Activated CD8-positive, alpha-beta T cell treated with anti-CD3 and anti-CD28 coated beads for 36 hours (primary cell): ENCODE measurements around the gene MDK. TPM values are rescaled to one million over a fixed set of nuclear protein-coding genes. Genes with fewer than 3 reads are reported as not detected.
A peak's percentile ranks its signal among the peaks of the same experiment; 100 is the strongest.
"Not testable (repeated sequence)": the region's sequence is repeated elsewhere in the genome, so short reads cannot be mapped to it uniquely, and the experiment has no call there.

Source experiments
- ATAC-seq: fragments of 200-7000 bp; cut with Tn5 transposase; one replicate; pipeline ENCODE4 v1.10.0; 2021; ENCODE audit warnings: mild to moderate bottlenecking, moderate library complexity
- CTCF ChIA-PET: fragments of 350-600 bp; sonication (Branson Sonifier 250); formaldehyde crosslinking; loops from one replicate; lab custom pipeline; 2021; ENCODE audit warnings: antibody characterized with exemption; lab: Charles Lee
- POLR2A ChIA-PET: fragments of 350-600 bp; sonication (Branson Sonifier 250); formaldehyde crosslinking; loops from one replicate; lab custom pipeline; 2021; ENCODE audit warnings: antibody characterized with exemption; lab: Charles Lee
- DNase-seq: peaks from one replicate; pipeline ENCODE4 v3.0.0-alpha.2; 2020
- H3K27ac Mint-ChIP-seq: one replicate; pipeline ENCODE4 v1.8.0; 2021; ENCODE audit warnings: mild to moderate bottlenecking, mixed read lengths
- H3K27me3 Mint-ChIP-seq: one replicate; pipeline ENCODE4 v1.8.0; 2021; ENCODE audit warnings: mixed read lengths
- H3K36me3 Mint-ChIP-seq: one replicate; pipeline ENCODE4 v1.8.0; 2021; ENCODE audit warnings: low read depth, mixed read lengths
- H3K4me1 Mint-ChIP-seq: one replicate; pipeline ENCODE4 v1.8.0; 2021; ENCODE audit warnings: low read depth, mixed read lengths
- H3K4me3 Mint-ChIP-seq: one replicate; pipeline ENCODE4 v1.8.0; 2021; ENCODE audit warnings: mild to moderate bottlenecking, moderate library complexity, mixed read lengths
- H3K9me3 Mint-ChIP-seq: one replicate; pipeline ENCODE4 v1.8.0; 2021; ENCODE audit warnings: mixed read lengths
- intact Hi-C: fragments of 100-400 bp; cut with micrococcal nuclease; formaldehyde crosslinking; loops from one replicate; pipeline ENCODE4 v1.10.0; 2022
- total RNA-seq, 2 experiments: library from RNA; stranded (reverse); gene quantifications; one replicate each; pipeline ENCODE4 v1.2.3, GENCODE V29; 2021
- TF ChIP-seq, protein P1 (sequence below): fragments of 200-600 bp; IDR thresholded peaks from one replicate; pipeline ENCODE4 v1.8.0; 2022; ENCODE audit warnings: antibody characterized with exemption, mild to moderate bottlenecking

MDK gene
- total RNA-seq, 2 experiments from 2014 or later: 4.2 to 4.9 TPM

DNA sequence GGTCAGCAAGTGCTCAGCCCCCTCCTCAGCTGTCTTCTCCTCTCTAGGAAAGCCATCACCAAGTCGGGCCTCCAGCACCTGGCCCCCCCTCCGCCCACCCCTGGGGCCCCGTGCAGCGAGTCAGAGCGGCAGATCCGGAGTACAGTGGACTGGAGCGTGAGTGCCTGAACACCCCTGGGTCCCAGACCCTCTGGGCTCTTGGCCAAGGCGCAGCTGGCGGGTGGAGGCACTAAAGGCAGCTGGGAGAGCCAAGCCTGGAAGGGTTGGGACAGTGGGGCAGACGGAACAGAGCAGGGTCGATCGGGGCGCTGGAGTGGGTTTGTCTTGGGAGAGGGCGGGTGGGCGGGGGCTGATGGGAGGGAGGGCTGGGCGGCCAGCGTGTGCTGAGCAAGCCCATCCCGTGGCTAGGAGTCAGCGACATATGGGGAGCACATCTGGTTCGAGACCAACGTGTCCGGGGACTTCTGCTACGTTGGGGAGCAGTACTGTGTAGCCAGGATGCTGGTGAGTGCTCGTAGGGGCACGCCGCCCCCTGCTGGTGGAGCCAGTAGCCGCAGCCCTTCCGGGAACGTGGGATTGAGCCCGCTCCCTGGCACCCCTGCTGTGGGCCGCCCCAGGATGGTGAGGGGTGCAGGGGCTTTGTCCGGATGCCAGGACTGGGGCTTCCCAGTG is 14.1 kb upstream of the MDK start:
- Mint-ChIP-seq H3K27me3 (no peaks in the 10 kb centered on the region), H3K36me3 (peaks cover 17% of the 10 kb centered on the region), H3K27ac (peak overlapping the region; percentile 88), H3K9me3 (no peaks in the 10 kb centered on the region), H3K4me1 (peaks cover 40% of the 10 kb centered on the region), H3K4me3 (peak overlapping the region; percentile 42)
- ChIA-PET POLR2A (interaction anchor here (0.7 to 10.2 kb wide), 6 partner anchors 9 to 28 kb away, joined by 3 to 135 read pairs (median 4); partner anchors contain the start of genes DGKZ and MDK), CTCF (interaction anchor here (0.8 to 17.8 kb wide), 11 partner anchors 16 to 128 kb away, joined by 3 to 480 read pairs (median 5); partner anchors contain the start of gene DGKZ)
- DNase-seq (peak; percentile 88), ATAC-seq (peak; percentile 89)
- TF ChIP-seq, protein P1, sequence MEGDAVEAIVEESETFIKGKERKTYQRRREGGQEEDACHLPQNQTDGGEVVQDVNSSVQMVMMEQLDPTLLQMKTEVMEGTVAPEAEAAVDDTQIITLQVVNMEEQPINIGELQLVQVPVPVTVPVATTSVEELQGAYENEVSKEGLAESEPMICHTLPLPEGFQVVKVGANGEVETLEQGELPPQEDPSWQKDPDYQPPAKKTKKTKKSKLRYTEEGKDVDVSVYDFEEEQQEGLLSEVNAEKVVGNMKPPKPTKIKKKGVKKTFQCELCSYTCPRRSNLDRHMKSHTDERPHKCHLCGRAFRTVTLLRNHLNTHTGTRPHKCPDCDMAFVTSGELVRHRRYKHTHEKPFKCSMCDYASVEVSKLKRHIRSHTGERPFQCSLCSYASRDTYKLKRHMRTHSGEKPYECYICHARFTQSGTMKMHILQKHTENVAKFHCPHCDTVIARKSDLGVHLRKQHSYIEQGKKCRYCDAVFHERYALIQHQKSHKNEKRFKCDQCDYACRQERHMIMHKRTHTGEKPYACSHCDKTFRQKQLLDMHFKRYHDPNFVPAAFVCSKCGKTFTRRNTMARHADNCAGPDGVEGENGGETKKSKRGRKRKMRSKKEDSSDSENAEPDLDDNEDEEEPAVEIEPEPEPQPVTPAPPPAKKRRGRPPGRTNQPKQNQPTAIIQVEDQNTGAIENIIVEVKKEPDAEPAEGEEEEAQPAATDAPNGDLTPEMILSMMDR: peak; percentile 96
- intact Hi-C loops: no loop called here

- CTCF ChIA-PET: interaction anchor here (0.8 to 17.8 kb wide), 13 partner anchors 10 to 303 kb away, joined by 3 to 480 read pairs (median 5); partner anchors contain the start of gene DGKZ
- ATAC-seq (no peak), DNase-seq (no peak)
- Mint-ChIP-seq H3K27ac (peak overlapping the region; percentile 67), H3K4me1 (peaks cover 35% of the 10 kb centered on the region), H3K36me3 (peaks cover 17% of the 10 kb centered on the region), H3K4me3 (no peak overlapping the region), H3K9me3 (no peaks in the 10 kb centered on the region), H3K27me3 (no peaks in the 10 kb centered on the region)
- TF ChIP-seq, protein P1: peak; percentile 43
- POLR2A ChIA-PET: interaction anchor here (0.7 to 10.2 kb wide), 6 partner anchors 9 to 28 kb away, joined by 3 to 135 read pairs (median 3); partner anchors contain the start of genes DGKZ and MDK
- intact Hi-C loops: loop anchor here (2.0 kb wide), 1 partner anchor 15 kb away; no protein-coding TSS in a partner anchor
Measured at GRCh38 chr11:46367916-46368267, 13.6 kb upstream of the MDK start.

DNA sequence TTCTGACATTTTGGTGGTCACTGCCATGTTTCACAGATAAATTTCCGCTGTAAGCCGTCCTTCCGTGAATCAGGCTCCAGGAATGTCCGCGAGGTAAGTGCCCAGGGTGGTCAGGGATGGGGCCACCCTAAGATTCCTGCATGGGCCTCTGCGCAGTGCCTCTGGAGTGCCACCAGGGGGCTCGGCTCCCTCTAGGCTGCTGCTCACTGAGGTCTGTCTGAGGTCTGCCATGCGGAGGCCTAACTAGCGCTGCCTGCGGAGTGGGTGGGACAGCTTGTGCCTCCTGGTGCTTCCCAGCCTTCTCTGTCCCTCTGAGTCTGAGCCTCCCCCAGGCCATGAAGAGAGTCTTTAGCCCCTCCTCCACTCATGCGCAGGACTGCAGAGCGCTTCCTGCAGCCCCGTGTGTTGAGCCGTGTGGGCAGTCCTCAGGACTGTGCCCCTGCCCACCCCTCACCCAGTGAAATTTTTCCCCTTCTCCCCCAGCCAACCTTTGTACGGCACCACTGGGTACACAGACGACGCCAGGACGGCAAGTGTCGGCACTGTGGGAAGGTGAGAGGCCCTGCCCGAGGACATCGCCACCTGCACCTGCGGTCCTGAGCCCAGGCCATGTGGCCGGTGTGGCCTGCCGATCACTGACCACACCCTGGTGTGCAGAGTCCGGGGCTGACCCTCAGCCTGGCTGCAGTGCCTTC is 11.9 kb upstream of the MDK start:
- Mint-ChIP-seq H3K4me1 (peaks cover 22% of the 10 kb centered on the region), H3K27ac (peak overlapping the region; percentile 69), H3K4me3 (no peak overlapping the region), H3K9me3 (no peaks in the 10 kb centered on the region), H3K36me3 (peaks cover 17% of the 10 kb centered on the region), H3K27me3 (no peaks in the 10 kb centered on the region)
- ATAC-seq (peak; percentile 80), DNase-seq (peak; percentile 75)
- TF ChIP-seq, protein P1: peak; percentile 96
- CTCF ChIA-PET: interaction anchor here (1.4 to 17.8 kb wide), 3 partner anchors 18 to 39 kb away, joined by 5 to 480 read pairs (median 6); partner anchors contain the start of gene DGKZ
- POLR2A ChIA-PET: interaction anchor here (0.9 to 10.2 kb wide), 3 partner anchors 9 to 132 kb away, joined by 3 to 135 read pairs (median 3); partner anchors contain the start of gene DGKZ
- intact Hi-C loops: loop anchor here (2.0 kb wide), 1 partner anchor 17 kb away; no protein-coding TSS in a partner anchor

DNA sequence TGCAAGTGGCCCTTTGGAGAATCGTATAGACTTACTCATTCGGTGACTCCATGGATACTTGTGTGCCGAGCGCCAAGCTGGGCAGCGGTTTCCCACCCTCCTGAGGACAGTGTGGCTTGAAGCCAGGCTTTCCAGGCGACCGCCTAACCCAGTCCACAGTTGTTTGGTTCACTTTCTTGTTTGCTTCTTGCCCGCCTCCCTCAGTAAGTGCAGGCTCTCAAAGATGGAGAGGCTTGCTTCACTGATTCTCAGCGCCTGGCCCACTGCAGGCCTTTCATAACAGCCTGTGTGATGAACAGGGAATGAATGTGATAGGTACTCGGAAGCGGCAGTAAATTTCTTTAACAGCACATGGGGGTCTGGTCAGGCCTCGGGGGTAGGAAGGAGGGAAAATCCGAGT is 11.2 kb upstream of the MDK start:
- ATAC-seq (no peak), DNase-seq (no peak)
- no peak overlapping the region for H3K4me3 Mint-ChIP-seq
- H3K4me1 Mint-ChIP-seq: peaks cover 15% of the 10 kb centered on the region
- no peaks in the 10 kb centered on the region for H3K27me3 Mint-ChIP-seq
- POLR2A ChIA-PET: no interaction called here
- CTCF ChIA-PET: interaction anchor here (0.9 to 17.8 kb wide), 2 partner anchors 18 to 246 kb away, joined by 3 to 480 read pairs; partner anchors contain the start of gene DGKZ
- H3K27ac Mint-ChIP-seq: no peak overlapping the region
- intact Hi-C loops: no loop called here
- H3K9me3 Mint-ChIP-seq: no peaks in the 10 kb centered on the region
- TF ChIP-seq, protein P1: no peak
- H3K36me3 Mint-ChIP-seq: peaks cover 22% of the 10 kb centered on the region

DNA sequence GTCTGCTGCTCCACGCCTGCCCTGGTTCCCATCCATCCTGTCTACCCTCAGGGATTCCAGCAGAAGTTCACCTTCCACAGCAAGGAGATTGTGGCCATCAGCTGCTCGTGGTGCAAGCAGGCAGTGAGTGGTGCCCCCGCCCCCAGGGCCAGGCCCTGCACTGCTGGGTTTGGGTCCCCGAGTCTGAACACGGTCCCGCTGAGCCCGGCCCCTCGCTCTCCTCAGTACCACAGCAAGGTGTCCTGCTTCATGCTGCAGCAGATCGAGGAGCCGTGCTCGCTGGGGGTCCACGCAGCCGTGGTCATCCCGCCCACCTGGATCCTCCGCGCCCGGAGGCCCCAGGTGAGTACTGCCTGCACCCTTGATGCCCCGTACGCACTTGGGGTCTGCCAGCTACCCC is 10.2 kb upstream of the MDK start:
- H3K27ac Mint-ChIP-seq, H3K27me3 Mint-ChIP-seq, DNase-seq, ATAC-seq, H3K4me3 Mint-ChIP-seq, H3K9me3 Mint-ChIP-seq, POLR2A ChIA-PET, intact Hi-C loops: not testable (repeated sequence)
- peaks cover 22% of the 10 kb centered on the region for H3K36me3 Mint-ChIP-seq
- H3K4me1 Mint-ChIP-seq: peaks cover 15% of the 10 kb centered on the region
- CTCF ChIA-PET: interaction anchor here (17.8 kb wide), 1 partner anchor 19 kb away, joined by 480 read pairs; the partner anchor contains the start of gene DGKZ
